Chondrocyte (in vitro differentiated cells): ENCODE results near the gene TRIL. TPM values are rescaled to one million over a fixed set of nuclear protein-coding genes. Genes with fewer than 3 reads are reported as not detected.

Experiments used
- DNase-seq: peaks from one replicate; pipeline ENCODE4 v3.0.0; 2021; ENCODE audit warnings: mixed read lengths, low spot score
- H3K27ac Mint-ChIP-seq: one replicate; pipeline ENCODE4 v1.8.0; 2021; ENCODE audit warnings: mild to moderate bottlenecking, moderate library complexity, mixed read lengths; ENCODE audit not compliant: unreplicated experiment
- H3K27me3 Mint-ChIP-seq: 2 replicates; pipeline ENCODE4 v1.8.0; 2021; ENCODE audit warnings: low read depth, mixed read lengths
- H3K36me3 Mint-ChIP-seq: 2 replicates; pipeline ENCODE4 v1.8.0; 2021; ENCODE audit warnings: low read depth, mixed read lengths
- H3K4me1 Mint-ChIP-seq: 2 replicates; pipeline ENCODE4 v1.8.0; 2021; ENCODE audit warnings: low read depth, mild to moderate bottlenecking, mixed read lengths
- H3K4me3 Mint-ChIP-seq: one replicate; pipeline ENCODE4 v1.8.0; 2021; ENCODE audit warnings: mild to moderate bottlenecking, moderate library complexity, mixed read lengths; ENCODE audit not compliant: unreplicated experiment
- H3K9me3 Mint-ChIP-seq: 2 replicates; pipeline ENCODE4 v1.8.0; 2021; ENCODE audit warnings: low read depth, mixed read lengths
- CTCF ChIP-seq: fragments of 200-600 bp; sonication (generic); IDR thresholded peaks from 2 replicates; pipeline ENCODE4 v1.5.0; 2021; ENCODE audit warnings: antibody characterized with exemption, mild to moderate bottlenecking, moderate library complexity
- total RNA-seq: library from RNA; stranded (reverse); gene quantifications from 3 replicates; pipeline ENCODE4 v1.2.1, GENCODE V29; 2021

TRIL gene
- total RNA-seq, 1 donor from 2014 or later: 0.92 TPM

GRCh38 chr7:28904578-28905048 is 53.5 kb downstream of the TRIL start:
- no peak overlapping the region for H3K4me3 Mint-ChIP-seq
- H3K27me3 Mint-ChIP-seq: peaks cover 2% of the 10 kb centered on the region
- peaks cover 2% of the 10 kb centered on the region for H3K36me3 Mint-ChIP-seq
- no peak for TF ChIP-seq CTCF
- H3K9me3 Mint-ChIP-seq: no peaks in the 10 kb centered on the region
- H3K4me1 Mint-ChIP-seq: peaks cover 8% of the 10 kb centered on the region
- no peak overlapping the region for H3K27ac Mint-ChIP-seq
- no peak for DNase-seq

GRCh38 chr7:28903730-28904577 is 54.2 kb downstream of the TRIL start:
- Mint-ChIP-seq H3K9me3 (no peaks in the 10 kb centered on the region), H3K27ac (no peak overlapping the region), H3K36me3 (peaks cover 2% of the 10 kb centered on the region), H3K4me3 (no peak overlapping the region), H3K4me1 (peaks cover 8% of the 10 kb centered on the region), H3K27me3 (peaks cover 2% of the 10 kb centered on the region)
- TF ChIP-seq CTCF: no peak
- DNase-seq: no peak

Other genes with a start within 250 kb of the TRIL start
- gene CPVL, start 188.2 kb upstream of the TRIL start, total RNA-seq: 4.9 to 5.9 TPM (median 5.0 TPM) in 3 replicates
- 0.50 to 1.7 TPM (median 0.56 TPM) in 3 replicates for gene CHN2, start 236.4 kb upstream of the TRIL start, total RNA-seq